Lower lobe of right lung (tissue), 2 donors: ENCODE measurements around the gene DCUN1D1. TPM values are rescaled to one million over a fixed set of nuclear protein-coding genes. Genes with fewer than 3 reads are reported as not detected.

ENCODE experiments used
- ATAC-seq, 2 donors: fragments of 200-7000 bp; cut with Tn5 transposase; one replicate each; pipeline ENCODE4 v1.9.1; 2020 to 2022; ENCODE audit warnings: mild to moderate bottlenecking in 2 of 2, moderate library complexity in 2 of 2
- DNase-seq: peaks from one replicate; pipeline ENCODE4 v3.0.0-alpha.2; 2020
- H3K27ac ChIP-seq: fragments of 200-600 bp; one replicate; pipeline ENCODE4 v1.8.0; 2022
- H3K27me3 ChIP-seq: fragments of 200-600 bp; one replicate; pipeline ENCODE4 v1.8.0; 2022; ENCODE audit warnings: low read depth
- H3K36me3 ChIP-seq: fragments of 200-600 bp; one replicate; pipeline ENCODE4 v1.8.0; 2022; ENCODE audit warnings: mild to moderate bottlenecking
- H3K4me1 ChIP-seq: fragments of 200-600 bp; one replicate; pipeline ENCODE4 v1.8.0; 2022
- H3K4me3 ChIP-seq: fragments of 200-600 bp; one replicate; pipeline ENCODE4 v1.8.0; 2022; ENCODE audit warnings: mild to moderate bottlenecking
- H3K9me3 ChIP-seq: fragments of 200-600 bp; one replicate; pipeline ENCODE4 v1.8.0; 2022
- intact Hi-C: fragments of 100-400 bp; cut with DNase I; formaldehyde crosslinking; loops from one replicate; pipeline ENCODE4 v1.11.0; 2022
- total RNA-seq: library from RNA; stranded (reverse); fragmentation: NEBNext Ultra II Directional; extraction: Animal tissue kit (Norgen Biotek cat#: 25700); gene quantifications from one replicate; pipeline ENCODE4 v1.2.1, GENCODE V29; 2021
- TF ChIP-seq, protein P1 (sequence below): fragments of 200-600 bp; IDR thresholded peaks from one replicate; pipeline ENCODE4 v1.8.0; 2022; ENCODE audit warnings: antibody characterized with exemption, mild to moderate bottlenecking
- donor health status: DM: no; HTN: yes; CAD: no; lungs with severe emphysema.

The DCUN1D1 gene
- total RNA-seq, 1 donor from 2014 or later: 53.2 TPM

DNA sequence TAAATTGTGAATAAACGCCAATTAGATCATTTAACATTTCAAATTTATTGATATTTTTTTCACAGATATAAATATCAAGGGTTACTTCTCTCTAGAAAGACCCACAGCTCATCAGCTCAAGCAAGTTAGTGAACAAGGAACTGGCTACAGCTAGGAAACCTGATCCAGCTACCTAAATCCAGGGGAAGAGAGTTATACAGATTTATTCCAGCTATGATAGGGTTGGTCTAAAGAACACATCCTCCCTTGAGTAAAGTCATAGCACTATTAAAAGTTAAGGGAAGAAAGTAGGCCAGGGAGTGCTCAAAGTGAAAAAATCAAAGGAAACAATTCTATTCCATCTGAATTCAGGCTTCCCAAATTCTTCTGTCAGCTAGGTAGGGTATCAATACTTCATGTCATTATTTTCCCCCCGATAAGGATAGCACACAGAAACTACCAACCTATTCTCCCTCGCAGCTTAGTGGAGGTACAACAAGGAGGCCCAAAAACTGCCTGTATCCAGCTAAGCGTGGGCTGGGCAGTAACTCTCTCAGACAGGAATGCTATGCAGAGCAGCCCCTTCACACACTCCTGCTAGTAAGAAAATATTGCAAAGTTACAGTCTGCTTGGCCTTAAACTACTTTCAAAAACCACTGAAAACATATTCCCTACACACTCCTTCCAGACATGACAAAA, 44.0 kb downstream of the DCUN1D1 start:
- Histone ChIP-seq H3K36me3 (peaks cover 5% of the 10 kb centered on the region), H3K4me3 (no peak overlapping the region), H3K27ac (no peak overlapping the region), H3K9me3 (peaks cover 14% of the 10 kb centered on the region), H3K27me3 (no peaks in the 10 kb centered on the region), H3K4me1 (no peaks in the 10 kb centered on the region)
- intact Hi-C loops: no loop called here
- ATAC-seq (no peak), DNase-seq (no peak)
- TF ChIP-seq, protein P1, sequence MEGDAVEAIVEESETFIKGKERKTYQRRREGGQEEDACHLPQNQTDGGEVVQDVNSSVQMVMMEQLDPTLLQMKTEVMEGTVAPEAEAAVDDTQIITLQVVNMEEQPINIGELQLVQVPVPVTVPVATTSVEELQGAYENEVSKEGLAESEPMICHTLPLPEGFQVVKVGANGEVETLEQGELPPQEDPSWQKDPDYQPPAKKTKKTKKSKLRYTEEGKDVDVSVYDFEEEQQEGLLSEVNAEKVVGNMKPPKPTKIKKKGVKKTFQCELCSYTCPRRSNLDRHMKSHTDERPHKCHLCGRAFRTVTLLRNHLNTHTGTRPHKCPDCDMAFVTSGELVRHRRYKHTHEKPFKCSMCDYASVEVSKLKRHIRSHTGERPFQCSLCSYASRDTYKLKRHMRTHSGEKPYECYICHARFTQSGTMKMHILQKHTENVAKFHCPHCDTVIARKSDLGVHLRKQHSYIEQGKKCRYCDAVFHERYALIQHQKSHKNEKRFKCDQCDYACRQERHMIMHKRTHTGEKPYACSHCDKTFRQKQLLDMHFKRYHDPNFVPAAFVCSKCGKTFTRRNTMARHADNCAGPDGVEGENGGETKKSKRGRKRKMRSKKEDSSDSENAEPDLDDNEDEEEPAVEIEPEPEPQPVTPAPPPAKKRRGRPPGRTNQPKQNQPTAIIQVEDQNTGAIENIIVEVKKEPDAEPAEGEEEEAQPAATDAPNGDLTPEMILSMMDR: no peak

DNA sequence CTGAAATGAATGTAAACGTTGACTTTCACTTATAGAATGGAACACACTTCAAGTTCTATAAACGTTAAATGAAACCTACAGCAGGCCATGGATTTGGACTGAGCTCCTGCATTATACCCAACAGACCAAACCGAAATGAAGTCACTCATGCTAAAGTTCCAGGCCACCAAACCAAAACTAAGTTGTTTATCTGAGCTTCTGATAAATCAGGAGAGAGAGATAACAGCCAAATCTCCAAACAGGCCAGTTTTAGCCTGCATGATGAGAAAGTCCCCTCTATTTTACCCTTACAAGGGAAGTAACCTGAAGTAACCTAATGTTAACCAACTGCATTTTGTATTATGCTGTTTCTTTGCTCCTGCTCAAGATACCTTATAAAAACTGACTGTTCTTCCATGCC, 44.5 kb downstream of the DCUN1D1 start:
- ATAC-seq (no peak), DNase-seq (no peak)
- Histone ChIP-seq H3K36me3 (peaks cover 5% of the 10 kb centered on the region), H3K4me3 (no peak overlapping the region), H3K4me1 (no peaks in the 10 kb centered on the region), H3K27me3 (no peaks in the 10 kb centered on the region), H3K27ac (no peak overlapping the region), H3K9me3 (peaks cover 14% of the 10 kb centered on the region)
- intact Hi-C loops: no loop called here
- TF ChIP-seq, protein P1: no peak

DNA sequence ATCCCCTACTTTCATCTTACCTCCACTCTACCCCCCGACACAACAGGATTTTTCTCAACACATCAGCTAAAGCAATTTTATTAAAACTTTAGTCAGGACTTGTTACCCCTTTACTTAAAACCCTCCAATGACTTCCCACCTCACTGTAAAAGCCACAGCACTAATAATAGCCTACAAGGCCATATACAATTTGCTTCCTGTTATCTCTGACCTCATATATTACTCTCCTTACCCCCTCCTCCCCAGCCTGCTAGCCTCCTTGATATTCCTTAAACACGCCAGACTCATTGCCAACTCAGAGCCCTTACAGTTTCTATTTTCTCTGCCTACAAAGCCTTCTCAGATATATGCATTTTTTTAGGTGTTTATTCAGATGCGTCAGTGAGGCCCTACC, 54.4 kb downstream of the DCUN1D1 start:
- no peaks in the 10 kb centered on the region for H3K4me1 ChIP-seq
- H3K9me3 ChIP-seq: no peaks in the 10 kb centered on the region
- H3K27me3 ChIP-seq: no peaks in the 10 kb centered on the region
- no peak for DNase-seq
- H3K36me3 ChIP-seq: no peaks in the 10 kb centered on the region
- intact Hi-C loops: no loop called here
- TF ChIP-seq, protein P1: no peak
- H3K4me3 ChIP-seq: no peak overlapping the region
- H3K27ac ChIP-seq: no peak overlapping the region
- ATAC-seq: no peak

DNA sequence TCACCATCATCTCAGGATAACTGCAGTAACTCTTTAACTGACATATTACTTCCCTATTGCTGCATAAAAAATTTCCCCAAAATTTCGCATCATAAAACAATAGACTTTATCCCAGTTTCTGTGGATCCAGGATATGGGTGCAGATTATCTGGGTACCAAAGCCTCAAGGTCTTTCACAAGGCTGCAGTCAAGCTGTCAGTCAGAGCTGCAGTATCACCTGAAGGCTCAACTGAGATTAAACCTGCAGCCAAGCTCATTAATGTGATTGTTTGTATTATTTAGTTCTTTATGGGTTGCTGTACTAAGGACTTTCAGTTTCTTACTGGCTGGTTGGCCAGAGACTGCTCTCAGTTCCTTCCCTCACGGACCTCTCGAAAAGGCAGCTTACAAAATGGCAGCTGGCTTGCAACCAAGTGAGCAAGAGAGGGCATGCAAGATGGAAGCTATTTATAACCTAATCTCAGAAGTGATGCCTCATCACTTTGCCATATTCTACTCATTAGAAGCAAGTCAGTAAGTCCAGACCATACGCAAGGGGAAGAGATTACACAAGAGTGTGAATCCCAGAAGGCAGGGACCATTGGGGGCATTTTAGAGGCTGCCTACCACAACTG, 54.9 kb downstream of the DCUN1D1 start:
- Histone ChIP-seq H3K27me3 (no peaks in the 10 kb centered on the region), H3K36me3 (no peaks in the 10 kb centered on the region), H3K4me1 (no peaks in the 10 kb centered on the region), H3K9me3 (no peaks in the 10 kb centered on the region), H3K27ac (no peak overlapping the region), H3K4me3 (no peak overlapping the region)
- peak in 1 of 2 donors; percentile 23 for ATAC-seq
- TF ChIP-seq, protein P1: no peak
- no peak for DNase-seq
- intact Hi-C loops: no loop called here

DNA sequence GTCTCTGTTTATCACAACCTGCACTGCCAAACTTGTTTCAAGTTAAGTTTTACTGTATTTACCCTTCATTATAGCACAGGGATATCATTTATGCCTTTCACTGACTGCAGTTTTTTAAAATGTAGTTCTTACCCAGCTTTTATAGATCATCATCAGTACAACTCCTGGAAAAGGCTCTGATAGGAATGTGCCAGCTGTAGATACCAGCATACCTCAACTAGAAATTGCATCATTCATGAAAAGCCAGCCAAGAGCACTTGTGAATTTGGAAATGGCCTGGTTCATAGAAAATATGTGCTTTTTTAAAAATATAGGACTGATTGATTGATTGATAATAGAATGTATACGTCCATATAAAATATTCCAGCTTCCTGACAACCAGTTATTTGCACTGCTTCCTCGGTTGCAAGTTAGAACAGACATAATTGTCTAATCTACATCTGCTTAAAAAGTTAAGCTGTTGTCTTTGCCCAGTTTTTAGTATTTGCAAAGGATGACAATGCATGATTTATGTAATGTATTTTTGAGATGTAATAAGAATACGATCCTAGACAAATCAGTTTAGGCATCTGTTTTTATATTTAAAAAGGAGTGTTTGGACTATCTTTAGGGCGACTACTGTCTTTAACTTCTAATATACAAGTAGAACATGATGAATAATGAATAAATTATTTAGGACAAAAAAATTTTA, 58.5 kb downstream of the DCUN1D1 start:
- TF ChIP-seq, protein P1: no peak
- Histone ChIP-seq H3K27me3 (no peaks in the 10 kb centered on the region), H3K36me3 (peaks cover 7% of the 10 kb centered on the region), H3K27ac (no peak overlapping the region), H3K9me3 (no peaks in the 10 kb centered on the region), H3K4me3 (no peak overlapping the region), H3K4me1 (no peaks in the 10 kb centered on the region)
- DNase-seq: no peak
- no peak for ATAC-seq
- intact Hi-C loops: no loop called here
